Kidney (tissue), 14 donors: Measurements from ENCODE around the gene KCNG2. TPM values are rescaled to one million over a fixed set of nuclear protein-coding genes. Genes with fewer than 3 reads are reported as not detected.

Experiments used
- DNase-seq, 5 donors: peaks; one replicate each; pipeline ENCODE4 v3.0.0-alpha.2; 2013 to 2020
- FAIRE-seq: peaks from 2 replicates; lab custom pipeline; 2012; peaks lifted over from hg19 to GRCh38; lab: Jason Lieb, UNC
- H3K27ac ChIP-seq, 2 donors: one replicate each; pipeline ENCODE4 v1.7.0; 2013; ENCODE audit warnings: low read depth in 2 of 2, low read length in 2 of 2, inconsistent platforms in 1 of 2
- H3K27me3 ChIP-seq: one replicate; pipeline ENCODE4 v1.7.1; 2013; ENCODE audit warnings: low read length, inconsistent platforms; ENCODE audit not compliant: control insufficient read depth, insufficient read depth
- H3K36me3 ChIP-seq, 3 donors: one replicate each; pipeline versions ENCODE4 v1.7.0 to v1.7.1; 2013; ENCODE audit warnings: low read length in 3 of 3, control low read depth in 1 of 3, inconsistent platforms in 1 of 3; ENCODE audit not compliant: insufficient read depth in 3 of 3, control insufficient read depth in 2 of 3
- H3K4me1 ChIP-seq, 3 donors: one replicate each; pipeline versions ENCODE4 v1.7.0 to v1.7.1; 2013; ENCODE audit warnings: low read length in 3 of 3, inconsistent platforms in 1 of 3, low read depth in 1 of 3; ENCODE audit not compliant: control insufficient read depth in 2 of 3, insufficient read depth in 2 of 3
- H3K4me3 ChIP-seq, 3 donors: one replicate each; pipeline versions ENCODE4 v1.7.0 to v1.8.1; 2013; ENCODE audit warnings: low read length in 3 of 3, control low read depth in 1 of 3, inconsistent platforms in 1 of 3
- H3K9ac ChIP-seq, 3 donors: one replicate each; pipeline versions ENCODE4 v1.7.0 to v1.7.1; 2013; ENCODE audit warnings: low read length in 3 of 3, control low read depth in 1 of 3, inconsistent platforms in 1 of 3
- H3K9me3 ChIP-seq, 3 donors: one replicate each; pipeline versions ENCODE4 v1.7.0 to v1.7.1; 2013; ENCODE audit warnings: low read length in 3 of 3, control low read depth in 1 of 3, inconsistent platforms in 1 of 3; ENCODE audit not compliant: control insufficient read depth in 2 of 3, insufficient read depth in 1 of 3
- CTCF ChIP-seq: IDR thresholded peaks from 3 replicates; pipeline ENCODE4 v1.5.1; 2012; ENCODE audit warnings: mild to moderate bottlenecking, moderate library complexity, borderline replicate concordance; ENCODE audit not compliant: insufficient read depth; ENCODE audit errors: extremely low read depth
- intact Hi-C: fragments of 100-400 bp; cut with DNase I; formaldehyde crosslinking; loops from one replicate; pipeline ENCODE4 v1.11.1; 2022
- polyA plus RNA-seq: library from polyadenylated mRNA; stranded (reverse); fragments of 350-450 nt; fragmentation: Illumina TruSeq; extraction: RNeasy Lipid Tissue Mini Kit (QIAGEN cat#74804); gene quantifications from one replicate; pipeline ENCODE4 v1.2.3, GENCODE V29; 2014; ENCODE audit warnings: low read depth, low replicate concordance; ENCODE audit not compliant: insufficient read depth
- total RNA-seq: library from RNA; stranded (reverse); fragmentation: NEBNext Ultra II Directional; extraction: Animal tissue kit (Norgen Biotek cat#: 25700); gene quantifications from one replicate; pipeline ENCODE4 v1.2.1, GENCODE V29; 2021
- donor health status: control.
- donor health status: control.
- donor health status: control.
- donor health status: control.
- donor health status: control.
- donor health status: DM: yes; HTN: yes; CAD: no.
- donor health status: Normal renal cell carcinoma (clear cell type).

Gene KCNG2
- total and polyA plus RNA-seq, 2 donors from 2014 or later = 0.76 TPM; not detected in 1

GRCh38 chr18:79760348-79760747 is 37.4 kb upstream of the KCNG2 start:
- Histone ChIP-seq H3K27me3 (no peaks in the 10 kb centered on the region), H3K4me3 (no peak overlapping the region), H3K36me3 (no peaks in the 10 kb centered on the region), H3K4me1 (no peaks in the 10 kb centered on the region), H3K27ac (no peak overlapping the region), H3K9me3 (peaks cover 0 to 11% (median 0%) of the 10 kb centered on the region in 3 donors), H3K9ac (no peak overlapping the region)
- no peak for DNase-seq
- TF ChIP-seq CTCF = no peak
- FAIRE-seq = no peak
- intact Hi-C loops = no loop called here

GRCh38 chr18:79760881-79761280 is 36.9 kb upstream of the KCNG2 start:
- DNase-seq = no peak
- H3K4me3 ChIP-seq = no peak overlapping the region
- no peaks in the 10 kb centered on the region for H3K36me3 ChIP-seq
- H3K9ac ChIP-seq = no peak overlapping the region
- H3K27ac ChIP-seq = no peak overlapping the region
- no peaks in the 10 kb centered on the region for H3K27me3 ChIP-seq
- no peak for TF ChIP-seq CTCF
- H3K4me1 ChIP-seq = no peaks in the 10 kb centered on the region
- no peak for FAIRE-seq
- peaks cover 0 to 11% (median 0%) of the 10 kb centered on the region in 3 donors for H3K9me3 ChIP-seq
- intact Hi-C loops = no loop called here

- Histone ChIP-seq H3K27ac (no peak overlapping the region), H3K9ac (no peak overlapping the region), H3K36me3 (no peaks in the 10 kb centered on the region), H3K4me3 (no peak overlapping the region), H3K27me3 (no peaks in the 10 kb centered on the region), H3K4me1 (no peaks in the 10 kb centered on the region), H3K9me3 (peaks cover 0 to 17% (median 0%) of the 10 kb centered on the region in 3 donors)
- DNase-seq (no peak), FAIRE-seq (no peak)
- intact Hi-C loops = no loop called here
- no peak for TF ChIP-seq CTCF
These were observed 34.3 kb upstream of the KCNG2 start for GRCh38 chr18:79763407-79763806.

GRCh38 chr18:79764131-79764530 is 33.6 kb upstream of the KCNG2 start:
- no peak for TF ChIP-seq CTCF
- no peak for FAIRE-seq

More at GRCh38 chr18:79764131-79764530, 33.6 kb upstream of the KCNG2 start:
- Histone ChIP-seq H3K36me3 (no peaks in the 10 kb centered on the region), H3K9ac (no peak overlapping the region), H3K4me1 (no peaks in the 10 kb centered on the region), H3K27ac (no peak overlapping the region), H3K4me3 (no peak overlapping the region), H3K9me3 (peaks cover 0 to 20% (median 0%) of the 10 kb centered on the region in 3 donors), H3K27me3 (no peaks in the 10 kb centered on the region)
- intact Hi-C loops = no loop called here
- DNase-seq = no peak
